SU-DHL-6 (cell line): ENCODE data around the gene COL1A2.
A peak's percentile ranks its signal among the peaks of the same experiment; 100 is the strongest.

Experiments
- EZH2phosphoT487 ChIP-seq: fragments of 200-600 bp; sonication (generic), shearing (Covaris generic); conservative IDR thresholded peaks from 2 replicates; pipeline ENCODE4 v1.6.1; 2018; ENCODE audit warnings: mild to moderate bottlenecking, antibody characterized with exemption, low read length, moderate library complexity, mixed read lengths
- TF ChIP-seq, protein P1 (sequence below): fragments of 200-600 bp; sonication (generic); IDR thresholded peaks from one replicate; pipeline ENCODE4 v1.5.1; 2017; ENCODE audit warnings: antibody characterized with exemption, mild to moderate bottlenecking, low read length, moderate library complexity; ENCODE audit not compliant: insufficient read depth, poor library complexity, severe bottlenecking

GRCh38 chr7:94395141-94396036 lies 694 bp downstream of the COL1A2 start:
- TF ChIP-seq, protein P1, sequence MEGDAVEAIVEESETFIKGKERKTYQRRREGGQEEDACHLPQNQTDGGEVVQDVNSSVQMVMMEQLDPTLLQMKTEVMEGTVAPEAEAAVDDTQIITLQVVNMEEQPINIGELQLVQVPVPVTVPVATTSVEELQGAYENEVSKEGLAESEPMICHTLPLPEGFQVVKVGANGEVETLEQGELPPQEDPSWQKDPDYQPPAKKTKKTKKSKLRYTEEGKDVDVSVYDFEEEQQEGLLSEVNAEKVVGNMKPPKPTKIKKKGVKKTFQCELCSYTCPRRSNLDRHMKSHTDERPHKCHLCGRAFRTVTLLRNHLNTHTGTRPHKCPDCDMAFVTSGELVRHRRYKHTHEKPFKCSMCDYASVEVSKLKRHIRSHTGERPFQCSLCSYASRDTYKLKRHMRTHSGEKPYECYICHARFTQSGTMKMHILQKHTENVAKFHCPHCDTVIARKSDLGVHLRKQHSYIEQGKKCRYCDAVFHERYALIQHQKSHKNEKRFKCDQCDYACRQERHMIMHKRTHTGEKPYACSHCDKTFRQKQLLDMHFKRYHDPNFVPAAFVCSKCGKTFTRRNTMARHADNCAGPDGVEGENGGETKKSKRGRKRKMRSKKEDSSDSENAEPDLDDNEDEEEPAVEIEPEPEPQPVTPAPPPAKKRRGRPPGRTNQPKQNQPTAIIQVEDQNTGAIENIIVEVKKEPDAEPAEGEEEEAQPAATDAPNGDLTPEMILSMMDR: peak; percentile 94
- TF ChIP-seq EZH2phosphoT487: no peak
